Stimulated activated CD8-positive, alpha-beta memory T cell treated with anti-CD3 and anti-CD28 coated beads, Interleukin-2, amount 100 ng/mL, for 1 hour (primary cell): Measurements from ENCODE around the gene LRIG2.
"Not testable (repeated sequence)": the region's sequence is repeated elsewhere in the genome, so short reads cannot be mapped to it uniquely, and the experiment has no call there.

Experiments used
- DNase-seq, 2 donors: peaks; one replicate each; pipeline ENCODE4 v3.0.0-alpha.2; 2020; ENCODE audit warnings: low read depth in 2 of 2

LRIG2 gene

DNA sequence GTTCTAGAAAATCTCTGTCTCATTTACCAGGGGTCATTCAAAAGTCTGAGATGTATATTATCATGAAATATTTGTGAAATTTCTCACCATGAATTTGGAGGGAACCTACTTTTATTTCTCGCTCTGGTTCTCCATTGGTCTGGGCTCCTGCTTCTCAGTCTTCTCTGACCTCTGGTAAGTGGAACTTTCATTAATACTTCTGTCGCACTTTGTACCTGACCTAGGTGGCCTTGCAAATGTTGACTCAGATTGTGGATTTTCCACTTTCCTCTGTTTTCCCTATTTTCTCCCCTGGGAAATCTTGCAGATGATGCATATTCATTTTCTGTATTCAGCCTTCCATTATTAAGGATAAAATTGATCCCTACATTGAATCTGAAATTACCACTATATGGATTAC is 53.2 kb downstream of the LRIG2 start:
- DNase-seq = no peak

DNA sequence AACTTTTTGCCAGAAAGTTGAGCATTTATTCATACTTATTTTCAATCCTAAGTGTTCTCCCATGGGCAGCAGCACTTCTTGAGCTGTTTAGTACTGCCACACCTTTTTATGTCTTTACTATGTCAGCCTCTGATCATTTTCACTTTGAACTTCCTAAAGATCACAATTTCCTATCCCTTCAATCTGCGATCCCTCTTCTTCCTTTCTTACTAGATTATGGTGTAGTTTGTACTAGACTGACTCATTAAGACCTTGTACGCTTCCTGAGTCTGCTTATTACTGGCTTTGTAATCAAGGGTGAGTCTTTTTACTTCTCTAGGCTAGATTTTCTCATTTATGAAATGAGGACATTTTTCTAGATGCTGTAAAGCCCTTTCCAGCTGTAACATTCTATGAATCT is 55.1 kb downstream of the LRIG2 start:
- no peak for DNase-seq

DNA sequence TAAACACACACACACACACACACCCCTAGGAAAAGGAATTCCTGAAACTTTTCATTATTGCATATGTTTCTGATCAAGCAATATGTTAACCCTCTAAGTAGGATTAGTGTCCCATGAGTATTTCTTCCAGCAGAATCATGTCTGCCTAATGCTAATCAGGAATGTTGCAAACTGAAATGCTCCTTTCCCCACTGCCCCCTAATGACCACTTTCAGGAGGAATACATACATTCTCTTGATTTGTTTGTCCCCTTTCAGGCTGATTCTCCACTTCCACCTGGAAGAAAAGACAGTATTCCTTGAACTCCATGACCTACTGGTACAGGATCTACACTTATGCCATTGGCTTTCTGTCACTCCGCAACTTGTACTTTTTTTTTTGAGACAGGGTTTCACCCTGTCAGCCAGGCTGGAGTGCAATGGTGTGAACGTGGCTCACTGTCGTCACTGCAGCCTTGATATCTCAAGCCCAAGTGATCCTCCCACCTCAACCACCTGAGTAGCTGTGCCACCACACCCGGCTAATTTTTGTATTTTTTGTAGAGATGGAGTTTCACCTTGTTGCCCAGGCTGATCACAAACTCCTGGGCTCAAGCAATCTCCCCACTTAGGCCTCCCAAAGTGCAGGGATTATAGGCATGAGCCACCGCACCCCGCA is 56.7 kb downstream of the LRIG2 start:
- no peak for DNase-seq

DNA sequence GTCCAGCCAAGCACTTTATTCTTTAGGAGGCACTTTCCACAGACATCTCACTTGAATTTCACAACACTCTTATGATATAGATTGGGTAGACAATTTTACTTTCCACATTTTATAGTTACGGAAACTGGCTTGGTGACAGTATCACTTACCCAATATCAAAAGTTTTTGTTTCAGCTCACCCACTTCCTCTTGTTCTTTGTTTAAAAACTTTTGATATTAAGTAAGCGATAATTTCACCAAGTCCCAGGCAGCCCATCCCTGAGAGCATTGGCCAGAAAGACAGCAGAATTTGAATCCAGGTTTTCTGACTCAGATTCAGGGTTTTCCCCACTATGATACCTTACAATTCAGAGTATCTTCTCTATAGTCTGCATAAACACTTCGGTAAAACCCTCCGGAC is 60.0 kb downstream of the LRIG2 start:
- DNase-seq = no peak

DNA sequence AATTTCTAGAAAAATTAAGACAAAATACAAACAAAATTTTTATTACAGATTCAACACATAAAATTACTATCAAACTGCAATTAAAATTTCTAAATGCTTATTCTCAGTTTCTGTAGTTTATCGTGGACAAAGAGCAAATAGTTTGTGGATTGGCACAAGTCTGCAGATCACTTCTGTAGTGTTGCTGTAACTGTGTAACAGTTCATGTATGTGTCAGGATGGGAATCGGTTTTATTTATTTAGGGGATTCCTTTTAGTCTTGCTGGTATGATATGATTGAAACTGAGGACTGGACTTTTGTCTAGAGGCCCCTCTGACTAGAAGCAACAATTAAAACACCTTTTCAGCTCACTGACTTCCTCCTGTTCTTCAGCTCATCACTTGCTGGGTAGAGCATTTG is 60.8 kb downstream of the LRIG2 start:
- DNase-seq = no peak

DNA sequence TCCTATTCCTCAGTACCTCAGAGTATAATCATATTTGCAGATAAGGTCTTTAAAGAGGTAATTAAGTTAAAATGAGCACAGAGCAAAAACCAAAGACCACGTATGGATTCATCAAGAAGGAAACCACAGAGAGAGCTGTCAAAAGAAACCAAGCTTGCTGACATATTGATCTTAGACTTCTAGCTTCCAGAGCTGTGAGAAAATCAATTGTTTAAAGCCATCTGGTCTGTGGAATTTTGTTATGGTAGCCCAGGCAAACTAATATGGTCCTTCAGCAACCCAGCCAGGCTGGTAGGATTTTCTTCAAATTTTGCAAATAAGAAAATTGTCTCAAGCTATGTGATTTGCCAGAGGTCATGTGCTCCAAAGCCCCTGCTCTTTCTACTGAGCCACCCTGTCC is 62.5 kb downstream of the LRIG2 start:
- no peak for DNase-seq

DNA sequence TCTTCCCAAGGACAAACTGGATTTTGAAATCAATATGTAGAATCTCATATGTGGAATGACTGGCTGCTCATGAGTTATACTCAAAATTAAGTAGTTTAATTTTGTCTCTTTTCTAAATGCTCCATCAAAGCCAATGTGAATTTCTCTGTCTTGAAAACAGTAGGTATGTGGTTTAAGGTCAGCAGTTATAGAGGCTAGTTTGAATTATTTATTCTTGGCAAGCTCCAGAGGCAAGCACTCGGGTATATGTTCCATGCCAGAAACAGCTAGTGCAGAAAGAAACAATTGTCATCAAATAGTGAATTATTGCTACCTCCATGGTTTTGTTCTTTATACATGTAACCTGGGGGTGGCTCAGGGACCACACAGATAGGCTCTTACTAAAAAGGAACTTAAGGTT is 63.5 kb downstream of the LRIG2 start:
- no peak for DNase-seq

DNA sequence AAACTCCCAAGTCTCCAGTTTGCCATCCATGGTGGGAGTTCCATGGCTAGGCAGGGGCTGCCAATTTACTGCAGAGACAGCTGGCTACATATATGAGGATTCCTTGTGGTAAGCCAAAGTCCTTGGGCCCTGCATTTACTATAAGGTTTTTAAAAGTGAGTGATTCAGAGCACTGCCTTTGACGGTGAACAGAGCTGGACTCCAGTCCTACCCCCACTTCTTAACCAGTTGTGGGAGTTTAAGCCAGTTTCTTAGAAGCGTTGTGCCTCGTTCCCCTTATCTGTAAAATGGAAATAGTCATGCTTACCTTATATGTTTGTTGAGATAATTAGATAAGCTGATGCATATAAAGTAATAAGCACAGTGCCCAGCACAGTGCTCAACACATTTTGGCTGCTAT is 64.6 kb downstream of the LRIG2 start:
- no peak for DNase-seq

DNA sequence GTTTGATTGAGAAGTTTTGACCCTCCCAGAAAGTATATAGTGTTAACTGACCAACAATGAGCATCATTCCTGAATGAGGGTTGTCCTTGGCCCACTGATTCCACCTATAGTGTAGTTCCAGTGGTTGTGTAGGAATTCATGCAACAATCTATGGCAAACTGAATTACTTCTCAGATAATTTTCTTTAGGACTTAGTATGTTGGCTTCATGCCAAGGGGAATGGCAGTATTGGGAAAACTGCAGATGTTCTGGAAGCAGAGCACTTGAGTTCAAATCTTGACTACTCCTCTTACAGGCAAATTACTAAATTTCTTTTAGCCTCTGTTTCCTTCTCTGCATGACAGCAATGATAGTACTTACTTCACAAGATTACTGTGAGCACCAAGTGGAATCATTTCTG is 65.8 kb downstream of the LRIG2 start:
- DNase-seq = no peak

DNA sequence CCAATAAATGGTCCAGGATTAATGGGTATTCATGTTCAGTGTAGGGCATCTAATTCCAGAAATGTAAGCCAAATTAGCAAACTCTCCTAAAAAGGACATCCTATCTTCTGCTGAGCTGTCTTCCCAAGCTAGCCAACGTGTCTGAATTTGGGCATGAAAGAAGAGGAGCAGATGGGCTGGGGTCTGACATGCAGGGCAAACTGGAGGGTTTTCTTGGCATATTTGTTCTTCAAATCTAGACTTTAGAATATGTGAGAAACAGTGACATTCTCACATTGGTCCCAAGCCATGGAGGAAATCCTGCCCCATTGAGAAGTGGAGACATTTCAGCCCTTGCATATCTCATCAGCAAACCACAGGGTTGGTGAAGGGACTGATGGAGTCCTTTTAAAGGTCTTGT is 67.2 kb downstream of the LRIG2 start:
- DNase-seq = no peak

DNA sequence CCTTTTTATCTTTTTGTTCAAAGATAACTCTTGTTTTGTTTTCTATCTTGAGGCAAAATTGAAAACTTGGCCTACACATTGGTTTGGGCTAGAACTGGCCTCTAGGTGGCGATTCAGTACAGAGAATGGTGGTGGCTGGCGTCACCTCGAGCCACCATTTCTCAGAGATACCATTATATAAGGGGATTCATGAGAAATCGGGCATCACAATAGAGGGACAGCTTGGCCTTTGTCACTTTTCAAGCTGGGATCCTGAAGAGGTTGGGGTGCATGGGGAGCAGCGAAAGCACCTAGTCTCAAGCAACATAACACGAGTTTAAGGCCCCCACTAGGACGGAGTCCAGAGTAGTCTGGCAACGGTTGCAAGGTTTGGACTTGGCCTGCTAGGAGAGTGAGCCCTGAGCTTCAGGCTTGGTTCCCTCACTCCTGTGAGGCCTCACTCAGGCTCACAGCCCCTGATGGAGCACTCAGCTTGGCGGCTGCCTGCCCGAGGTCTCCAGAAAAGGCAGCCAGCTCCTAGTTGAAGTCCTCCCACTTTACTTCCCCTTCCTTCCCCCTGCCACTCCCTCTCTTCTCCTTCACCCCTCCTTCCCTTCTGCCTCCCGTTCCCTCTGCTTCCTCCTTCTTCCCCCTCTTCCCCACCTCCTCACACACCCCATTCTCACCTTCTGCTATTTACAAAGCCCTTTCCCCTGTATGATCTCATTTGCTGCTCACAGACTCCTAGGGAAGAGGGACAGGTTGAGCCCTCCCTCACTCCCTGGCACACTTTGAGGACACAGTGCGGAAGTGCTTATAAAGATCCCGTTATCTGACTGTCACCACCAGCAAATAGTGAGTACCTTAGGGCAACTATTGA is 67.8 kb downstream of the LRIG2 start:
- peak in 1 of 2 donors; percentile 17 for DNase-seq

DNA sequence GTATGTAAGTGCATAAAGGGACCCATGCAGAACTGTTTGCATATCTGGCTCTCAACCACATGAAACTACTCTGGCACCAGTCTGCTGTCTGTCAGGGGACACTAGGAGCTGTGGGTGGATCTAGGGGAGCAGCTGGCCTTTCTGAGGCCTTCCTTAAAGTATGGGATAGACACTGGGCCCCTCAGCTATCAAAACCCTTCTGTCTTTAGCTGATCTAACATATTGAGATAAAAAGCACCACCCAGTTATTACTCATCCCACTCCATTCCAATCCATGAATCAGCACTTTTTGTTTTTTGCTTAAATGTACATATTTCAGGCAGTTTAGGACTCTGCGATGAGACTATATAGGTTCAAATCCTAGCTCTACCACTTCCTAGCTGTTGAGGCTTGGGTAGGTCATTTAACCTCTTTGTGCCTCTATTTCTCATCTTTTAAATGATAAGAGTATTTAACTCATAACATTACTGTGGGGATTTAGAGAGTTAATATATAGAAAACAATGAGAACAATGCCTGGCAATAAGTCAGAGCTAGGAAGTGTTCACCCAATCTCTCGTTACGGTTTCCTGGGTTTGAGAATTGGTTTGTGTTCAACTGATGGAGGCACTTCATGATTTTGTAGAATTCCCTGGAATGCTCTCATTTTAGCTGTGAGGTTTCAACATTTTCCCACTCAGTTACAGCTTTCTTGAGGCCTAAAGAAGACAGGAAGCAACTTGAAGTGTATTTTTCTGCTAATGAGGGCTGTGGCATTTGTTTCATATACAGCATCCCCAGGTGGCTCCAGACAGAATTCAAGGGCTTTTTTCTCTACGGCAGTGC is 68.9 kb downstream of the LRIG2 start:
- DNase-seq = no peak

DNA sequence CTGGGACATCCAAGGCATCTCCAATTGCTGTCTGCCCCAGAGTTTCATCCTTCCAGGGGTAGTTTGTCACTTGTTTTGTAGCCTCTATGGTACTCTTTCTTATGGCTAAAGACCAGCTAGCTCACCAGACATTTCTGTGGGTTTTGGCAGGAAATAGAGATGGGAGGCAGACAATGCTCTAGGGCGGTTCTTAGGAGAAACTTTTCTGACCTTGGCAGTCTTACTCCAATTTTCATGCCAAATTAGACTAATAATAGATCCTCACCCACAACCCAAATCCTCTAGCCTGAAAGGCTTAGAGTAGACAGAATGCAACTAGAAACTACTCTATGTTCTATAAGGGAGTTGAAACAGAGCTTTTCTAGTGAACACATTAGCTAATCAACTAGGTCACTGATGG is 69.8 kb downstream of the LRIG2 start:
- DNase-seq = no peak

DNA sequence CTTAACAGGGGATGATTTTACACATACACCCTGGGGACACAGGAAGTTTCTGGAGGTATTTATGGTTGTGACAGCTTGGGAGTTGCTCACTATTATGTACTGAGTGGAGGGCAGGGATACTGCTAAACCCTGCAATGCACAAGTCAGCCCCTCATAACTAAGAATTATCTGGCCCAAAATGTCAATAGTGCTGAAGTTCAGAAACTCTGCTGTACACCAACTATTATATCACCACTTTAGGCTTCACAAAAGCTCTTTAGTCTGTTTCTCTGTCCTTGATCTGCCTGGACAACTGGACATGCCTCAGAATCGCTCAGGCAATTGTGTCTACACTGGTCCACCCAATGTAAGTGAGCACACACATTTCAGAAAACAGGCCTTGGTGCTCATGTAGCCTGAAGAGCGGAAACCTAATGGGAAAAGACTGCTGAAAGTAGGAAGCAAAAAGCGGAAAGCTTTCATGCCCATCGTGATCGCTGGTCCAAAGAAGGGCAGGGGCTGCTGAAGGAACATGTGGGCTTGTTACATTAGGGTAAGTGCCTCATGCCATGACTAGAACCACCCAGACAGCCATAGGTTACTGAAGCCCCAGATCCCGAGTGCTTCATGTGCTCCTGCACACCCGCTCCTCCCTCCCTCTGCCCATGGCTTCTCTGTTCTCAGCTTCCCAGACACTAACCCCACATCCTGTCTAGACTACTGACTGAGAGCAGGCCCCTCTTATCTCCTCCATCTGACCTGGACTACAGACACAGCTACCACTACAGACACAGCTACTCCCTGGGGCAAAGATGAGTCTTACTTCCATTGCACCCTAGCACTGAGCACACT is 73.5 kb downstream of the LRIG2 start:
- no peak for DNase-seq

DNA sequence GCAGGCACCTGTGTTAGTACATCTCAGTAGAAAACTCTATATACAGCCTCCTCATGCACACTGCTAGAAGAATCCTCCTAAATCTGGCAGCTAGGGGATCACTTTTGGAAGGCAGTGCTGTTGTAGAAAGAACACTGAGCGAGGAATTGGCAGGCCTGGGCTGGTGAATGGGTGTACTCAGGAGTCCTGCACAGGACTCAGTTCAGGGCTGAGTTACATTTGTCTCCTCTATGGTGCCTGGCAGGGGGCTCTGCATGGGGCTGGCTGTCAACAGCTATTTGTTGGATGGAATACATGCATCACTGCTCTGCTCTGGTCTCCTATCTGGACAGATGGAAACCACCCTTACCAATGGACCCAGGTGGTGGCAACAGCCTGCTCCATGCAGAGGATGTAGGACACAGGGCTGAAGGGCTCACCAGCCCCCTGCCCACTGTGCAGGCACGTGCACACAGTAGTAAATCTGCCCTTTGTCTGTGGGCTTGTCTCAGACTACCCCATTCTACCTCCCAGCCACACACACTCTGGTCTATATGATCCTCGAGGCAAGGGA is 74.2 kb downstream of the LRIG2 start:
- DNase-seq = no peak

DNA sequence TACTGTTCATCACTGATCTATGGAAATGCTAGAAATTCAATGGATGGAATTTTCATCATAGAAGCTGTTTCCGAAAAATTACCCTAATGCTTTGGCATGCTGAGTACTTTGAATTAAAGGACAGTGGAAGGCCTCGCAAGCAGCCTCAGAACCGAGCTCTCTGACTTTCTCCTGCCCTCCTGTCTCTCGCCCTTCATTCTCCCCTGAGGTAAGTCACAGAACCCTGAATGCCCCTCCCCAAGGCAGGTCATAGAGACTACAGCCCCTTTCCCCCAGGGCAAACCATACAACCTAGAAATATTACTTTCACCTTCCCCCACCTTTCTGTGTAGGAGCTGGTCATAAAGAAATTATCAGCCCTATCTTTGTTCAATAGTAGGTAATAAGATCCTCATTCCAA is 74.8 kb downstream of the LRIG2 start:
- DNase-seq = no peak

DNA sequence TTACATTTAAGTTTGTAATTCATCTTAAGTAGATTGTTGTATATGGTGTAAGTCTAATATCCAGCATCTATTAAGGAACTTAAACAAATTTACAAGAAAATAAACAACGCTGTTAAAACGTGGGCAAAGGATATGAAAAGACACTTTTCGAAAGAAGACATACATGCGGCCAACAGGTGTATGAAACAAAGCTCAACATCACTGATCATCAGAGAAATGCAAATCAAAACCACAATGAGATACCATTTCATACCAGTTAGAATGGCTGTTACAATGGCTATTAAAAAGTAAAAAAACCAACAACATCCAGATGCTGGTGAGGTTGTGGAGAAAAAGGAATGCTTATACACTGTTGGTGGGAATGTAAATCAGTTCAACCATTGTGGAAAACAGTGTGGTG is 77.5 kb downstream of the LRIG2 start:
- not testable (repeated sequence) for DNase-seq

DNA sequence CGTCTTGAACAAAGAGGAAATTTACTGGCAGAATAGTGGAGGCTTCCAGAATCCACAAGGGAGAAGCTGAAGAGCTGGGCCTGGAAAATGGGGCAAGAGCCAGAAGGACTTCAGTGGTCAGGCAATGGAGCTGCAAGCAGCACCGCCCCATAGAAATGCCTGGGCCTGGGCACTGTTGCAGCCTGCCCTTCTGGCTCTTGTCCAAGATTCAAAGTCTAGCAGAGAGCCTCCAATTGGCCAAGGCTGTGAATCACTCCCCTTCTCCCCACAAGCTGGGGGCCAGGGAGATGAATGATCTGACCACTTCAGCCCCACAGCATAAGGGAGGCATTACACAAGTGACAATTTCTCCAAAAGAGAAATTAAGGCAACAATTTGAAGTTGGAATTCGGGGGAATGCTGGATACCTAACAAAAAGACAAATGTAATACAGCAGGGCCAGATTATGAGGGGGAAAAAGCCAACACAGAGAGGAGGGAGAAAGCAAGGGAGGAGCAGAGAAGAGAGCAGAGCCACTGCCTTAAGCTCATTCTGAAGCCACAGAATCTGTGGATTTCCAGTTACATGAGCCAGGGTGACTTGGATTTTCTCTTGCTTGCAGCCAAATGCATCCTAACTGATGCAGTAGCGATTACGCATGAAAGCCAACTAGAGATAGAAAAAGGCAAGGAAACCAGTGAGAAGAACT is 80.3 kb downstream of the LRIG2 start:
- DNase-seq = no peak

DNA sequence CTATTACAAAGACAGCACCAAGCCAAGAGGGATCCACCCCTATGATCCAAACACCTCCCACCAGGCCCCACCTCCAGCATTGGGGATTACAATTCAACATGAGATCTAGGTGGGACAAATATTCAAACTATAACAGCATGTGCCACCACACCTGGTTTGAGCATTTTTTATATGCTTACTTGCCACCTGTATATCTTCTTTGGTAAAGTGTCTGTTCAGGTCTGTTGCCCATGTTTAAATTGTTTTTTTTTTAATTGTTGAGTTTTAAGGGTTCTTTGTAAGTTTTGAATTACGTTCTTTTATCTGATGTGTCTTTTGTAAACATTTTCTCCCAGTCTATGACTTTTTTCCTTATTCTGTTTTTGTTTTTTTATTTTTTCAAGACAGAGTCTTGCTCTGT is 83.4 kb downstream of the LRIG2 start:
- no peak for DNase-seq

DNA sequence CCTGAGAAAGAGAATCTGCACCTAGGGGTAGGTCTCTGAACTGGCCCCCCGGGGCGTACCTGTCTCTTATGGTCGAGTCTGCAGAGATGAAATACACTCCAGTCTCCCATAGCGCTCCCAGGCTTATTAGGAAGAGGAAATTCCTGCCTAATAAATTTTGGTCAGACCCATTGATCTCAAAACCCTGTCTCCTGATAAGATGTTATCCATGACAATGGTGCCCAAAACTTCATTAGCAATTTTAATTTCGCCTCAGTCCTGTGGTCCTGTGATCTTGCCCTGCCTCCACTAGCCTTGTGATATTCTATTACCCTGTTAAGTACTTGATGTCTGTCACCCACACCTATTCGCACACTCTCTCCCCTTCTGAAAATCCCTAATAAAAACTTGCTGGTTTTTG is 85.7 kb downstream of the LRIG2 start:
- DNase-seq = not testable (repeated sequence)

DNA sequence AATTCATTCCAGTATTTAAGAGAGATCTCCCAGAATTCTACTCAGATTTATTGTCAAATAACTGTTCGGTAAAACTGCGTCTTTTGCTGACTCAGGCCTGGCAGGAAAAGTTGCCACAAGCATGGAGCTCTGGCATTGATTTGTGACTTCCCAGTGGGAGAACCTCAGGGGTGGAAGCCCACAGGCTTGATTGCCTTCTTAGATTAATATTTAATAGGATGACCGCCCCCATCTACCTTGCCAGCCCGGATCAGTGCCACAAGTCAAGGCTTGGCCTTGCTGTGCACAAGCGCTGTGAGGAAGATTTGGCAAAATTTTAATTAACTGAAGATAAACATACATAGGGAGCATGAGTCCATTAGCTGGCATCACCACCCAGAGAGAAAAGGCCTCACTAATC is 93.5 kb downstream of the LRIG2 start:
- DNase-seq = no peak
